Measurements from ENCODE around the gene JMJD1C.

JMJD1C gene

GRCh38 chr10:63120554-63120953, 345.2 kb downstream of the JMJD1C start:
- DNase-seq (ENCODE audit: low read depth, low spot score), result no peak
- H3K4me1 ChIP-seq (ENCODE audit: insufficient read depth, insufficient read length), result no peaks in the 10 kb centered on the region
- no peaks in the 10 kb centered on the region for H3K9me3 ChIP-seq (ENCODE audit: insufficient read depth, low read length)
- H3K9ac ChIP-seq (ENCODE audit: insufficient read length, low read depth), result no peak overlapping the region
- no peaks in the 10 kb centered on the region for H3K27me3 ChIP-seq (ENCODE audit: insufficient read depth, insufficient read length)
- no peak overlapping the region for H3K4me3 ChIP-seq (ENCODE audit: insufficient read length, low read depth)
- TF ChIP-seq YY1 (IDR thresholded peaks at IDR 0.05; ENCODE audit: insufficient read depth, insufficient read length) (no peak), SUZ12 (IDR thresholded peaks at IDR 0.05; ENCODE audit: extremely low read depth, insufficient read depth, insufficient read length) (no peak), ZNF274 (IDR thresholded peaks at IDR 0.05; ENCODE audit: low read depth, low read length) (no peak)
- no peaks in the 10 kb centered on the region for H3K36me3 ChIP-seq (ENCODE audit: insufficient read depth, insufficient read length, low read length)

- Histone ChIP-seq H3K27me3 (ENCODE audit: insufficient read depth, insufficient read length) (no peaks in the 10 kb centered on the region), H3K9me3 (ENCODE audit: insufficient read depth, low read length) (no peaks in the 10 kb centered on the region), H3K9ac (ENCODE audit: insufficient read length, low read depth) (no peak overlapping the region), H3K4me1 (ENCODE audit: insufficient read depth, insufficient read length) (no peaks in the 10 kb centered on the region), H3K36me3 (ENCODE audit: insufficient read depth, insufficient read length, low read length) (no peaks in the 10 kb centered on the region), H3K4me3 (ENCODE audit: insufficient read length, low read depth) (no peak overlapping the region)
- TF ChIP-seq ZNF274 (IDR thresholded peaks at IDR 0.05; ENCODE audit: low read depth, low read length), result no peak
- no peak for DNase-seq (ENCODE audit: low read depth, low spot score)
Measured at GRCh38 chr10:63119041-63119440, 346.7 kb downstream of the JMJD1C start.

All from NT2/D1 (cell line).